Panc1 (cell line): ENCODE measurements around the gene FXR2. TPM values are rescaled to one million over a fixed set of nuclear protein-coding genes. Genes with fewer than 3 reads are reported as not detected.

Experiments used
- ATAC-seq: fragments of 200-7000 bp; cut with Tn5 transposase; 2 replicates; pipeline ENCODE4 v1.9.1; 2020; ENCODE audit warnings: mild to moderate bottlenecking, moderate library complexity
- BruUV-seq: library from RNA; stranded (reverse); fragments of 400-500 nt; replicated peaks from 2 replicates; lab custom pipeline; 2021; lab: Mats Ljungman, UMichigan
- CTCF ChIA-PET: fragments of 300-600 bp; sonication (Branson Sonifier 250); formaldehyde crosslinking; loops from one replicate; lab custom pipeline; 2022; ENCODE audit warnings: antibody characterized with exemption; lab: Charles Lee
- POLR2A ChIA-PET: fragments of 300-600 bp; sonication (Branson Sonifier 250); formaldehyde crosslinking; loops from one replicate; lab custom pipeline; 2022; ENCODE audit warnings: antibody characterized with exemption; lab: Charles Lee
- DNase-seq: peaks from one replicate; pipeline ENCODE4 v3.0.0-alpha.2; 2010; ENCODE audit warnings: low read depth, low spot score
- H3K27ac ChIP-seq: 2 replicates; pipeline ENCODE4 v1.5.1; 2011; ENCODE audit warnings: mild to moderate bottlenecking, low read length, inconsistent platforms
- H3K27me3 ChIP-seq: fragments of 200-500 bp; sonication (Bioruptor generic); 2 replicates; pipeline ENCODE4 v1.6.0; 2014; ENCODE audit warnings: low read length, inconsistent platforms; ENCODE audit not compliant: control insufficient read depth, insufficient read depth
- H3K36me3 ChIP-seq: fragments of 200-500 bp; sonication (Bioruptor generic); 2 replicates; pipeline ENCODE4 v1.5.1; 2014; ENCODE audit warnings: inconsistent platforms, mild to moderate bottlenecking, low read length, moderate library complexity; ENCODE audit not compliant: control insufficient read depth, insufficient read depth
- H3K4me1 ChIP-seq: 2 replicates; pipeline ENCODE4 v1.5.1; 2011; ENCODE audit warnings: inconsistent platforms, mild to moderate bottlenecking, low read length, moderate library complexity; ENCODE audit not compliant: control insufficient read depth, insufficient read depth
- H3K4me3 ChIP-seq, 2 experiments: 2 replicates each; pipeline ENCODE4 v1.5.1; 2011 to 2012; ENCODE audit warnings: low read depth in 2 of 2, low read length in 2 of 2, mild to moderate bottlenecking in 2 of 2, inconsistent platforms in 1 of 2, moderate library complexity in 1 of 2
- H3K9me3 ChIP-seq: fragments of 200-500 bp; sonication (Bioruptor generic); 2 replicates; pipeline ENCODE4 v1.5.1; 2014; ENCODE audit warnings: low read depth, mild to moderate bottlenecking, inconsistent platforms, low read length, moderate library complexity; ENCODE audit not compliant: control insufficient read depth, insufficient read depth
- POLR2AphosphoS5 ChIP-seq: IDR thresholded peaks from 2 replicates; pipeline ENCODE4 v1.6.1; 2012; ENCODE audit warnings: mild to moderate bottlenecking, low read depth, low read length, moderate library complexity
- SIN3A ChIP-seq: IDR thresholded peaks from 2 replicates; pipeline ENCODE4 v1.6.1; 2012; ENCODE audit warnings: low read depth, mild to moderate bottlenecking, low read length, moderate library complexity, borderline replicate concordance; ENCODE audit not compliant: insufficient read depth
- TCF7L2 ChIP-seq: IDR thresholded peaks from 2 replicates; pipeline ENCODE4 v1.6.1; 2011; ENCODE audit warnings: mild to moderate bottlenecking, low read depth, low read length, inconsistent platforms
- in situ Hi-C: cut with HindIII; loops from 2 replicates; pipeline ENCODE4 v1.10.0; 2016; ENCODE audit warnings: low sequenced_read_pairs, low pct_unique_long_range_greater_than_20kb
- intact Hi-C: fragments of 100-400 bp; cut with micrococcal nuclease; formaldehyde crosslinking; loops from one replicate; pipeline ENCODE4 v1.10.0; 2022; ENCODE audit not compliant: unreplicated experiment
- total RNA-seq: library from RNA; stranded (reverse); gene quantifications from one replicate; pipeline ENCODE4 v1.2.1, GENCODE V29; 2021; ENCODE audit not compliant: unreplicated experiment
- TF ChIP-seq, protein P1 (sequence below): fragments of 450-650 bp; IDR thresholded peaks from 2 replicates; pipeline ENCODE4 v1.5.1; 2017; ENCODE audit warnings: mild to moderate bottlenecking
- TF ChIP-seq, protein P2 (sequence below), 2 experiments: IDR thresholded peaks; 2 replicates each; pipeline ENCODE4 v1.6.1; 2011 to 2012; ENCODE audit warnings: low read depth in 2 of 2, control low read depth in 1 of 2, low read length in 1 of 2, mild to moderate bottlenecking in 1 of 2, moderate library complexity in 1 of 2; ENCODE audit not compliant: insufficient read depth in 1 of 2

Gene FXR2
- total RNA-seq, 1 experiment from 2014 or later = 39.7 TPM

DNA sequence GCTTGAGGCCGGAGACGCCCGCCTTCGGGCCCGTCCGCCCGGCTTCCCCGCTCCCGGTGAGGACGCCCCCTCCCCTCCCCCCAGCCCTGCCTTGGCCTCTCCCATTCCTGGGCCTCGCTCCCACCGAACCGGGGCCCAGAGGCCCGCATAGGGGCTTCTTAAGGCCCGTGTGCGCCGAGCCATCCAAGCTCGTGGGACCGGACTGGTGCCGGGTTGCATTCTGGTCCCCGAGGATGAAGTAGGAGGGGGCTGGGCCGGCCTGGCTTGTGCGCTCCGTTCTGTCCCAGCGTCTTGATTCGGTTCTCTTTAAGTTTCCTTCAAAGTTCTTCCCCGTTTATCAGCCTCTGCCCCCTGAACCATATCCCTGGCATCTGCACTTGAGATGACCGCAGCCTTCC is 52.5 kb downstream of the FXR2 start:
- no peaks in the 10 kb centered on the region for H3K9me3 ChIP-seq
- peak overlapping the region; percentile 89 for H3K27ac ChIP-seq
- CTCF ChIA-PET = no interaction called here
- in situ Hi-C loops (no loop called here), intact Hi-C loops (no loop called here)
- peak overlapping the region; percentile 66 to 80 for H3K4me3 ChIP-seq
- TF ChIP-seq POLR2AphosphoS5 (no peak), TCF7L2 (no peak), SIN3A (no peak)
- TF ChIP-seq, protein P1, sequence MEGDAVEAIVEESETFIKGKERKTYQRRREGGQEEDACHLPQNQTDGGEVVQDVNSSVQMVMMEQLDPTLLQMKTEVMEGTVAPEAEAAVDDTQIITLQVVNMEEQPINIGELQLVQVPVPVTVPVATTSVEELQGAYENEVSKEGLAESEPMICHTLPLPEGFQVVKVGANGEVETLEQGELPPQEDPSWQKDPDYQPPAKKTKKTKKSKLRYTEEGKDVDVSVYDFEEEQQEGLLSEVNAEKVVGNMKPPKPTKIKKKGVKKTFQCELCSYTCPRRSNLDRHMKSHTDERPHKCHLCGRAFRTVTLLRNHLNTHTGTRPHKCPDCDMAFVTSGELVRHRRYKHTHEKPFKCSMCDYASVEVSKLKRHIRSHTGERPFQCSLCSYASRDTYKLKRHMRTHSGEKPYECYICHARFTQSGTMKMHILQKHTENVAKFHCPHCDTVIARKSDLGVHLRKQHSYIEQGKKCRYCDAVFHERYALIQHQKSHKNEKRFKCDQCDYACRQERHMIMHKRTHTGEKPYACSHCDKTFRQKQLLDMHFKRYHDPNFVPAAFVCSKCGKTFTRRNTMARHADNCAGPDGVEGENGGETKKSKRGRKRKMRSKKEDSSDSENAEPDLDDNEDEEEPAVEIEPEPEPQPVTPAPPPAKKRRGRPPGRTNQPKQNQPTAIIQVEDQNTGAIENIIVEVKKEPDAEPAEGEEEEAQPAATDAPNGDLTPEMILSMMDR = no peak
- TF ChIP-seq, protein P2, sequence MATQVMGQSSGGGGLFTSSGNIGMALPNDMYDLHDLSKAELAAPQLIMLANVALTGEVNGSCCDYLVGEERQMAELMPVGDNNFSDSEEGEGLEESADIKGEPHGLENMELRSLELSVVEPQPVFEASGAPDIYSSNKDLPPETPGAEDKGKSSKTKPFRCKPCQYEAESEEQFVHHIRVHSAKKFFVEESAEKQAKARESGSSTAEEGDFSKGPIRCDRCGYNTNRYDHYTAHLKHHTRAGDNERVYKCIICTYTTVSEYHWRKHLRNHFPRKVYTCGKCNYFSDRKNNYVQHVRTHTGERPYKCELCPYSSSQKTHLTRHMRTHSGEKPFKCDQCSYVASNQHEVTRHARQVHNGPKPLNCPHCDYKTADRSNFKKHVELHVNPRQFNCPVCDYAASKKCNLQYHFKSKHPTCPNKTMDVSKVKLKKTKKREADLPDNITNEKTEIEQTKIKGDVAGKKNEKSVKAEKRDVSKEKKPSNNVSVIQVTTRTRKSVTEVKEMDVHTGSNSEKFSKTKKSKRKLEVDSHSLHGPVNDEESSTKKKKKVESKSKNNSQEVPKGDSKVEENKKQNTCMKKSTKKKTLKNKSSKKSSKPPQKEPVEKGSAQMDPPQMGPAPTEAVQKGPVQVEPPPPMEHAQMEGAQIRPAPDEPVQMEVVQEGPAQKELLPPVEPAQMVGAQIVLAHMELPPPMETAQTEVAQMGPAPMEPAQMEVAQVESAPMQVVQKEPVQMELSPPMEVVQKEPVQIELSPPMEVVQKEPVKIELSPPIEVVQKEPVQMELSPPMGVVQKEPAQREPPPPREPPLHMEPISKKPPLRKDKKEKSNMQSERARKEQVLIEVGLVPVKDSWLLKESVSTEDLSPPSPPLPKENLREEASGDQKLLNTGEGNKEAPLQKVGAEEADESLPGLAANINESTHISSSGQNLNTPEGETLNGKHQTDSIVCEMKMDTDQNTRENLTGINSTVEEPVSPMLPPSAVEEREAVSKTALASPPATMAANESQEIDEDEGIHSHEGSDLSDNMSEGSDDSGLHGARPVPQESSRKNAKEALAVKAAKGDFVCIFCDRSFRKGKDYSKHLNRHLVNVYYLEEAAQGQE (IDR thresholded peaks at IDR 0.05; ENCODE audit: insufficient read depth in 1 of 2, low read depth in 2 of 2, low read length in 1 of 2) = no peak
- peaks cover 4% of the 10 kb centered on the region for H3K36me3 ChIP-seq
- H3K27me3 ChIP-seq = no peaks in the 10 kb centered on the region
- no peak for DNase-seq
- BruUV-seq = TSS peak; percentile 65
- ATAC-seq = peak; percentile 6
- H3K4me1 ChIP-seq = peaks cover 30% of the 10 kb centered on the region
- POLR2A ChIA-PET = no interaction called here

DNA sequence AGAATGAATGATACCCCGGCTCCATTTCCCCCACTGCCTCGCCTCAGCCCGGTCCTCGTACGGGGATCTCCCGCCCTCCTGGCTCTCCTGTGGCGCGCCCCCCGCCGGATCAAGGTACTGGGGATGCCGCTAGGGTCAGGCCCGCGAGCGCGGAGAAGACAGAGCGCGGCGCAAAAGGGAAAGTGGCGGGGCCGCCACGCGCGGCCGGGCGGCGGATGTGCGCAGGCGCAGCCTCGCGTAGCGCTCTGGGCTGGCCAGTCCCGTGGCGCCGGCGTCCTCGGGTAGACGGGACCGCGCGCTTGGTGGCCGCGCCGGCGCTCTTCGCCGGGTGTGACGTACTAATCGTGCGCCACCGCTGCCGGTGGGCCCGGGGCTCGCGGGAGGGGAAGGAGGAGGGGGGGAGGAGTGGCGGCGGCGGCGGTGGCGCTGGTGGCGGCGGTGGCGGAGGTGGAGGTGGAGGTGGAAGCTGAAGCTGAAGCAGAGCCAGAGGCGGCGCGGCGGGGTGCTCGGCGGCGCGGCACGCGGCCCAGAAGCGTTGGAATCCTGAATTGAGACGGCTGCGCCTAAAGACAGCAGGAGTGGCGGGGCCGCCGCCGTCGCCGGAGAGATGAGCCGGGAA is 53.0 kb downstream of the FXR2 start, which contains the start of gene SENP3:
SENP3 (plus strand) TSS at position 331 of the 619 bp plus-strand sequence. CDS start 1,158 bp downstream, outside the sequence.
- in situ Hi-C loops (no loop called here), intact Hi-C loops (no loop called here)
- DNase-seq (no peak), ATAC-seq (peak; percentile 87)
- peak within 1 kb of the TSS; percentile 89 for H3K27ac ChIP-seq
- CTCF ChIA-PET = interaction anchor here (0.5 to 2.0 kb wide), 2 partner anchors 9 to 208 kb away, joined by 5 to 7 read pairs; no protein-coding TSS in a partner anchor
- H3K27me3 ChIP-seq = no peaks in the 10 kb centered on the region
- peaks cover 4% of the 10 kb centered on the region for H3K36me3 ChIP-seq
- peak within 1 kb of the TSS; percentile 75 to 80 for H3K4me3 ChIP-seq
- POLR2A ChIA-PET = no interaction called here
- BruUV-seq = no TSS peak
- peaks cover 30% of the 10 kb centered on the region for H3K4me1 ChIP-seq
- TF ChIP-seq, protein P2 (IDR thresholded peaks at IDR 0.05; ENCODE audit: insufficient read depth in 1 of 2, low read depth in 2 of 2, low read length in 1 of 2) = peak in 1 of 2 experiments; percentile 48; a peak in 1 of 4 replicates
- TF ChIP-seq, protein P1 = no peak
- peak; percentile 48; the same call in 1 of the 2 replicates for TF ChIP-seq POLR2AphosphoS5
- no peaks in the 10 kb centered on the region for H3K9me3 ChIP-seq
